Measurements from ENCODE around the gene SERF2. TPM values are rescaled to one million over a fixed set of nuclear protein-coding genes. Genes with fewer than 3 reads are reported as not detected.

The SERF2 gene
- total and polyA plus RNA-seq, 2 of the 8 experiments (the other 6 are each of a cell fraction or from before 2014, with no cell fraction given) = 655 to 999 TPM

DNA sequence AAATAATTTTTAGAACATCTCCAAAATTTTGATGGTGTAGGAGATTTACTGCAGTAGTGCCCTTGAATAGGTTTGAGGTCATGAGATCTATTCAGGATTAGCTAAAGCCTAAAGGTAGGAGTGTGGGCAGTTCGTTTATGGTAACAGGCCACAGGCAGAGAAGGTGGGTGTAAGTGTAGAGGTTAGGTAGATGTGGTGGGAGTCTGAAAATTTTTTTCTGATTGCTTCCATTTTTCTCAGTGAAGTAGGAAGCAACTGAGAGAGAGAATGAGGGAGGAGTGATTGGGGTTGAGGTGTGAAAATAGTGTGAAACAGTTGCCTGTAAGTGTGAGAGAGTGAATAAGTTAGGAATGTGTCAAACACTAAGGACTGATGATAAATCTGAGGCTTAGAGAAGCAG is 13.1 kb upstream of the SERF2 start:
- peaks cover 0 to 12% (median 5%) of the 10 kb centered on the region in 4 experiments; a peak in 5 of 7 replicates for H3K4me1 ChIP-seq (replicated peaks in 1 of 4; ENCODE audit: control insufficient read depth in 3 of 4, insufficient read depth in 4 of 4, low read length in 3 of 4)
- H3K27me3 ChIP-seq (replicated peaks in 1 of 4; ENCODE audit: control insufficient read depth in 3 of 4, extremely low read depth in 1 of 4, insufficient read depth in 3 of 4, low read length in 3 of 4) = peaks cover 0 to 2% (median 0%) of the 10 kb centered on the region in 4 experiments; a peak in 2 of 7 replicates
- no peak overlapping the region for H3K4ac ChIP-seq (replicated peaks; ENCODE audit: insufficient read length, low read depth, low read length)
- H2BK15ac ChIP-seq (ENCODE audit: low read length) = no peak overlapping the region
- no peak overlapping the region for H4K91ac ChIP-seq (replicated peaks; ENCODE audit: insufficient read length, low read length)
- no peak overlapping the region for H3K4me3 ChIP-seq (ENCODE audit: extremely low read depth in 1 of 4, insufficient read depth in 2 of 4, low read depth in 3 of 4, low read length in 4 of 4)
- no peak overlapping the region for H3K23ac ChIP-seq (ENCODE audit: insufficient read length)
- ChIA-PET POLR2A (ENCODE audit: partially characterized antibody) (no interaction called here), CTCF (ENCODE audit: partially characterized antibody) (interaction anchor here (0.7 to 4.8 kb wide), 2 partner anchors 9 to 10 kb away, joined by 3 to 50 read pairs; partner anchors contain the start of gene SERF2)
- H2AFZ ChIP-seq (ENCODE audit: low read length) = no peak overlapping the region
- H3K56ac ChIP-seq (replicated peaks; ENCODE audit: insufficient read length, low read depth, low read length) = no peak overlapping the region
- H2BK20ac ChIP-seq (ENCODE audit: low read length) = no peak overlapping the region
- no peak overlapping the region for H2BK120ac ChIP-seq (replicated peaks; ENCODE audit: low read depth, low read length)
- 82% methylated on average over 1 of the region's 1 CpG; no CpG with 5 or more reads in 1 of the 2 experiments for WGBS, 2 experiments (ENCODE audit: extremely low coverage in 1 of 2, insufficient coverage in 1 of 2, insufficient read length in 1 of 2, insufficient replicate concordance in 2 of 2, low coverage in 1 of 2, low lambda C conversion rate in 2 of 2, missing lambda C conversion rate in 1 of 2)
- H3K79me1 ChIP-seq (ENCODE audit: low read depth, low read length) = no peaks in the 10 kb centered on the region
- DNase-seq (ENCODE audit: low read depth in 1 of 2, low spot score in 2 of 2) = no peak
- H4K8ac ChIP-seq (ENCODE audit: extremely low read depth, insufficient read depth, low read length) = no peak overlapping the region
- no peak overlapping the region for H3K9ac ChIP-seq (replicated peaks in 1 of 4; ENCODE audit: extremely low read depth in 1 of 4, low read depth in 3 of 4, low read length in 3 of 4)
- H2AK5ac ChIP-seq (ENCODE audit: low read depth, low read length) = no peak overlapping the region; the same call in 1 of the 2 replicates
- peaks cover 0 to 5% (median under 1%) of the 10 kb centered on the region in 4 experiments; a peak in 2 of 8 replicates for H3K36me3 ChIP-seq (ENCODE audit: control insufficient read depth in 2 of 4, insufficient read depth in 4 of 4, low read length in 3 of 4)
- FAIRE-seq = no peak
- no peaks in the 10 kb centered on the region for H3K79me2 ChIP-seq (ENCODE audit: control insufficient read depth in 1 of 2, insufficient read depth in 2 of 2, low read length in 2 of 2)
- no peak overlapping the region for H3K27ac ChIP-seq (ENCODE audit: low read depth, low read length)
- H3K14ac ChIP-seq (ENCODE audit: insufficient read length) = no peak overlapping the region
- H4K5ac ChIP-seq (ENCODE audit: insufficient read length, low read depth, low read length) = no peak overlapping the region
- H2BK12ac ChIP-seq (ENCODE audit: low read depth, low read length) = no peak overlapping the region
- no peak overlapping the region for H3K18ac ChIP-seq (ENCODE audit: extremely low read depth, low read length)
- peaks cover 0 to 1% of the 10 kb centered on the region in 2 experiments for H4K20me1 ChIP-seq (replicated peaks in 1 of 2; ENCODE audit: control insufficient read depth in 1 of 2, insufficient read depth in 2 of 2, low read length in 2 of 2)
- H3K4me2 ChIP-seq (ENCODE audit: insufficient read depth in 1 of 2, low read depth in 2 of 2, low read length in 2 of 2) = no peak overlapping the region
- no peak overlapping the region for H2BK5ac ChIP-seq (ENCODE audit: low read depth, low read length)
- no peaks in the 10 kb centered on the region for H3K9me3 ChIP-seq (ENCODE audit: insufficient read depth in 2 of 2, low read depth in 1 of 2, low read length in 1 of 2)
- H3K23me2 ChIP-seq (ENCODE audit: low read depth, low read length) = peaks cover 12% of the 10 kb centered on the region
- TF ChIP-seq SP2 (IDR thresholded peaks at IDR 0.05; ENCODE audit: low read length) = no peak
- TF ChIP-seq KDM5A (IDR thresholded peaks at IDR 0.05; ENCODE audit: low read length) = no peak
- no peak for TF ChIP-seq RFX5 (IDR thresholded peaks at IDR 0.05; ENCODE audit: borderline replicate concordance, low read depth, low read length)
- TF ChIP-seq EGR1 (IDR thresholded peaks at IDR 0.05; ENCODE audit: borderline replicate concordance, low read depth, low read length) = no peak
- TF ChIP-seq NANOG (IDR thresholded peaks at IDR 0.05; ENCODE audit: insufficient read depth, low read depth, low read length, poor library complexity, severe bottlenecking) = no peak
- no peak for TF ChIP-seq CREB1 (IDR thresholded peaks at IDR 0.05)
- no peak for TF ChIP-seq NRF1 (IDR thresholded peaks at IDR 0.05; ENCODE audit: low read depth, low read length)
